ENCODE results near the gene CAMTA1. TPM values are rescaled to one million over a fixed set of nuclear protein-coding genes. Genes with fewer than 3 reads are reported as not detected.

Gene CAMTA1
- polyA plus RNA-seq, 1 donor from 2014 or later = 162 TPM

GRCh38 chr1:7639435-7640131 is 854.3 kb downstream of the CAMTA1 start:
- no peaks in the 10 kb centered on the region for H3K79me2 ChIP-seq (replicated peaks; ENCODE audit: insufficient read depth, low read length)
- no peaks in the 10 kb centered on the region for H3K9me2 ChIP-seq (ENCODE audit: insufficient read depth, low read length)
- peak overlapping the region; percentile 93 for H3K27ac ChIP-seq (ENCODE audit: low read length)
- H3K4me3 ChIP-seq (ENCODE audit: low read length) = no peak overlapping the region
- TF ChIP-seq RAD21 (conservative IDR thresholded peaks at IDR 0.05) (no peak), REST (IDR thresholded peaks at IDR 0.05; ENCODE audit: borderline replicate concordance) (no peak), CTCF (IDR thresholded peaks at IDR 0.05; ENCODE audit: poor library complexity, severe bottlenecking) (no peak), MXI1 (conservative IDR thresholded peaks at IDR 0.05; ENCODE audit: poor library complexity, severe bottlenecking) (no peak), EP300 (conservative IDR thresholded peaks at IDR 0.05; ENCODE audit: poor library complexity, severe bottlenecking) (no peak), SMC3 (conservative IDR thresholded peaks at IDR 0.05; ENCODE audit: poor library complexity) (no peak), TAF1 (IDR thresholded peaks at IDR 0.05; ENCODE audit: low read depth) (no peak), EZH2 (IDR thresholded peaks at IDR 0.05; ENCODE audit: borderline replicate concordance, insufficient read depth, low read length, poor library complexity, severe bottlenecking) (no peak), POLR2AphosphoS5 (IDR thresholded peaks at IDR 0.05) (no peak)
- H2AFZ ChIP-seq (ENCODE audit: low read depth, low read length) = no peak overlapping the region
- H4K20me1 ChIP-seq (ENCODE audit: insufficient read depth) = no peaks in the 10 kb centered on the region
- no peak overlapping the region for H3K4me2 ChIP-seq (ENCODE audit: low read length)
- H3K9me3 ChIP-seq (ENCODE audit: low read length) = no peaks in the 10 kb centered on the region
- H3K36me3 ChIP-seq (ENCODE audit: insufficient read depth, low read length) = no peaks in the 10 kb centered on the region
- H3K9ac ChIP-seq (ENCODE audit: low read length) = no peak overlapping the region
- H3K27me3 ChIP-seq (ENCODE audit: insufficient read depth, low read depth, low read length) = no peaks in the 10 kb centered on the region
- no peaks in the 10 kb centered on the region for H3F3A ChIP-seq (ENCODE audit: insufficient read depth, low read length, poor library complexity, severe bottlenecking)

GRCh38 chr1:7640350-7640749 is 855.1 kb downstream of the CAMTA1 start:
- no peaks in the 10 kb centered on the region for H3K27me3 ChIP-seq (ENCODE audit: insufficient read depth, low read depth, low read length)
- no peaks in the 10 kb centered on the region for H3K36me3 ChIP-seq (ENCODE audit: insufficient read depth, low read length)
- peak overlapping the region; percentile 93 for H3K27ac ChIP-seq (ENCODE audit: low read length)
- H3K4me2 ChIP-seq (ENCODE audit: low read length) = peak overlapping the region; percentile 30
- no peak overlapping the region for H2AFZ ChIP-seq (ENCODE audit: low read depth, low read length)
- no peaks in the 10 kb centered on the region for H3K79me2 ChIP-seq (replicated peaks; ENCODE audit: insufficient read depth, low read length)
- H3K9ac ChIP-seq (ENCODE audit: low read length) = peak overlapping the region; percentile 72
- H3K9me2 ChIP-seq (ENCODE audit: insufficient read depth, low read length) = no peaks in the 10 kb centered on the region
- no peaks in the 10 kb centered on the region for H4K20me1 ChIP-seq (ENCODE audit: insufficient read depth)
- peak overlapping the region; percentile 53 for H3K4me3 ChIP-seq (ENCODE audit: low read length)
- TF ChIP-seq CTCF (IDR thresholded peaks at IDR 0.05; ENCODE audit: poor library complexity, severe bottlenecking) (no peak), EZH2 (IDR thresholded peaks at IDR 0.05; ENCODE audit: borderline replicate concordance, insufficient read depth, low read length, poor library complexity, severe bottlenecking) (no peak), MXI1 (conservative IDR thresholded peaks at IDR 0.05; ENCODE audit: poor library complexity, severe bottlenecking) (no peak), SMC3 (conservative IDR thresholded peaks at IDR 0.05; ENCODE audit: poor library complexity) (no peak), REST (IDR thresholded peaks at IDR 0.05; ENCODE audit: borderline replicate concordance) (no peak), RAD21 (conservative IDR thresholded peaks at IDR 0.05) (no peak), EP300 (conservative IDR thresholded peaks at IDR 0.05; ENCODE audit: poor library complexity, severe bottlenecking) (no peak)
- H3F3A ChIP-seq (ENCODE audit: insufficient read depth, low read length, poor library complexity, severe bottlenecking) = no peaks in the 10 kb centered on the region
- H3K9me3 ChIP-seq (ENCODE audit: low read length) = no peaks in the 10 kb centered on the region

Measured in neural cell (in vitro differentiated cells).